HEK293 (cell line): ENCODE measurements around the gene BRAT1.

Experiments
- CTCF ChIA-PET: fragments of 350-600 bp; formaldehyde crosslinking; extraction: SDS; loops from one replicate; lab custom pipeline; 2021; ENCODE audit warnings: antibody characterized with exemption; lab: Yijun Ruan, JAX
- POLR2A ChIA-PET: fragments of 300-600 bp; formaldehyde crosslinking; extraction: SDS; loops from one replicate; lab custom pipeline; 2020; ENCODE audit warnings: antibody characterized with exemption, inconsistent platforms; lab: Yijun Ruan, JAX
- H3K27ac ChIP-seq: fragments of 200-500 bp; sonication (Bioruptor generic); 2 replicates; pipeline ENCODE4 v1.5.1; 2014; ENCODE audit warnings: low read depth, low read length, control low read depth, inconsistent platforms; ENCODE audit errors: extremely low read depth
- H3K36me3 ChIP-seq, 2 experiments: fragments of 200-500 bp in 1 of 2; sonication (Bioruptor generic) in 1 of 2; 1 replicate in 1 of 2; 2 replicates in 1 of 2; pipeline ENCODE4 v1.5.1; 2014 to 2017; ENCODE audit warnings: inconsistent platforms in 2 of 2, low read length in 2 of 2; ENCODE audit not compliant: control insufficient read depth in 2 of 2, insufficient read depth in 1 of 2
- H3K4me1 ChIP-seq: fragments of 200-500 bp; sonication (Bioruptor generic); 2 replicates; pipeline ENCODE4 v1.5.1; 2014; ENCODE audit warnings: mild to moderate bottlenecking, low read length, inconsistent platforms; ENCODE audit not compliant: control insufficient read depth, insufficient read depth
- H3K4me3 ChIP-seq: 2 replicates; pipeline ENCODE4 v1.5.1; 2011; ENCODE audit warnings: low read depth, mild to moderate bottlenecking, control low read depth, low read length, moderate library complexity
- H3K9me3 ChIP-seq: fragments of 200-500 bp; sonication (Bioruptor generic); 2 replicates; pipeline ENCODE4 v1.5.1; 2014; ENCODE audit warnings: low read depth, low read length, inconsistent platforms; ENCODE audit not compliant: control insufficient read depth, insufficient read depth
- FEZF1 ChIP-seq: fragments of 450-650 bp; formaldehyde crosslinking; IDR thresholded peaks from 2 replicates; pipeline ENCODE4 v1.5.1; 2016; ENCODE audit warnings: missing biosample characterization, missing genetic modification characterization
- KLF7 ChIP-seq: fragments of 450-650 bp; formaldehyde crosslinking; IDR thresholded peaks from 2 replicates; pipeline ENCODE4 v1.5.1; 2016; ENCODE audit warnings: missing biosample characterization, missing genetic modification characterization, borderline replicate concordance
- KLF9 ChIP-seq: fragments of 450-650 bp; formaldehyde crosslinking; IDR thresholded peaks from 2 replicates; pipeline ENCODE4 v1.5.1; 2016; ENCODE audit warnings: missing biosample characterization, missing genetic modification characterization, low read depth
- PBX3 ChIP-seq: sonication (generic); formaldehyde crosslinking; IDR thresholded peaks from 2 replicates; pipeline ENCODE4 v1.8.1; 2022; ENCODE audit warnings: mild to moderate bottlenecking, moderate library complexity, missing genetic modification reagents
- SP3 ChIP-seq: fragments of 450-650 bp; formaldehyde crosslinking; IDR thresholded peaks from 2 replicates; pipeline ENCODE4 v1.5.1; 2016; ENCODE audit warnings: missing biosample characterization, missing genetic modification characterization
- SP7 ChIP-seq: fragments of 450-650 bp; formaldehyde crosslinking; IDR thresholded peaks from 2 replicates; pipeline ENCODE4 v1.5.1; 2016; ENCODE audit warnings: missing biosample characterization, missing genetic modification characterization
- WT1 ChIP-seq: fragments of 450-650 bp; formaldehyde crosslinking; IDR thresholded peaks from 2 replicates; pipeline ENCODE4 v1.5.1; 2016; ENCODE audit warnings: missing biosample characterization, missing genetic modification characterization
- ZBTB17 ChIP-seq: fragments of 450-650 bp; formaldehyde crosslinking; IDR thresholded peaks from 2 replicates; pipeline ENCODE4 v1.5.1; 2016; ENCODE audit warnings: missing biosample characterization, missing genetic modification characterization
- ZBTB26 ChIP-seq: fragments of 450-650 bp; formaldehyde crosslinking; optimal IDR thresholded peaks from 2 replicates; pipeline ENCODE3; 2016; ENCODE audit warnings: missing biosample characterization, mild to moderate bottlenecking, missing genetic modification characterization
- ZBTB6 ChIP-seq: fragments of 450-650 bp; formaldehyde crosslinking; IDR thresholded peaks from 2 replicates; pipeline ENCODE4 v1.5.1; 2017; ENCODE audit warnings: missing biosample characterization, missing genetic modification characterization
- ZBTB8A ChIP-seq: fragments of 450-650 bp; formaldehyde crosslinking; IDR thresholded peaks from 2 replicates; pipeline ENCODE4 v1.5.1; 2016; ENCODE audit warnings: missing biosample characterization, missing genetic modification characterization
- ZFP69B ChIP-seq: fragments of 450-650 bp; formaldehyde crosslinking; IDR thresholded peaks from 2 replicates; pipeline ENCODE4 v1.5.1; 2016; ENCODE audit warnings: missing biosample characterization, missing genetic modification characterization
- ZNF140 ChIP-seq: fragments of 450-650 bp; formaldehyde crosslinking; IDR thresholded peaks from 2 replicates; pipeline ENCODE4 v1.5.1; 2016; ENCODE audit warnings: missing biosample characterization, missing genetic modification characterization
- ZNF24 ChIP-seq: fragments of 450-650 bp; formaldehyde crosslinking; IDR thresholded peaks from 2 replicates; pipeline ENCODE4 v1.5.1; 2016; ENCODE audit warnings: missing biosample characterization, missing genetic modification characterization
- ZNF302 ChIP-seq: fragments of 450-650 bp; formaldehyde crosslinking; IDR thresholded peaks from 2 replicates; pipeline ENCODE4 v1.5.1; 2016; ENCODE audit warnings: missing biosample characterization, missing genetic modification characterization, low read depth
- ZNF324 ChIP-seq: fragments of 450-650 bp; formaldehyde crosslinking; IDR thresholded peaks from 2 replicates; pipeline ENCODE4 v1.5.1; 2016; ENCODE audit warnings: missing biosample characterization, missing genetic modification characterization
- ZNF366 ChIP-seq: fragments of 450-650 bp; formaldehyde crosslinking; conservative IDR thresholded peaks from 2 replicates; pipeline ENCODE4 v1.5.1; 2016; ENCODE audit warnings: missing biosample characterization, missing genetic modification characterization
- ZNF398 ChIP-seq: fragments of 450-650 bp; formaldehyde crosslinking; IDR thresholded peaks from 2 replicates; pipeline ENCODE4 v1.5.1; 2017; ENCODE audit warnings: missing biosample characterization, missing genetic modification characterization
- ZNF449 ChIP-seq: fragments of 450-650 bp; formaldehyde crosslinking; IDR thresholded peaks from 2 replicates; pipeline ENCODE4 v1.5.1; 2017; ENCODE audit warnings: missing biosample characterization, mild to moderate bottlenecking, missing genetic modification characterization, moderate library complexity
- ZNF501 ChIP-seq: fragments of 450-650 bp; formaldehyde crosslinking; IDR thresholded peaks from 2 replicates; pipeline ENCODE4 v1.5.1; 2016; ENCODE audit warnings: missing biosample characterization, missing genetic modification characterization
- ZNF529 ChIP-seq: fragments of 450-650 bp; formaldehyde crosslinking; IDR thresholded peaks from 2 replicates; pipeline ENCODE4 v1.5.1; 2017; ENCODE audit warnings: missing genetic modification characterization, missing biosample characterization; ENCODE audit not compliant: insufficient replicate concordance
- ZNF530 ChIP-seq: fragments of 450-650 bp; formaldehyde crosslinking; IDR thresholded peaks from 2 replicates; pipeline ENCODE4 v1.5.1; 2016; ENCODE audit warnings: low read depth, missing biosample characterization, missing genetic modification characterization
- ZNF677 ChIP-seq: fragments of 450-650 bp; IDR thresholded peaks from 2 replicates; pipeline ENCODE4 v1.5.0; 2018; ENCODE audit warnings: missing biosample characterization, mild to moderate bottlenecking, missing genetic modification characterization, moderate library complexity
- TF ChIP-seq, protein P1 (sequence below): fragments of 450-650 bp; formaldehyde crosslinking; IDR thresholded peaks from 2 replicates; pipeline ENCODE4 v1.5.1; 2016; ENCODE audit warnings: missing biosample characterization, missing genetic modification characterization
- TF ChIP-seq, protein P2 (sequence below): fragments of 450-650 bp; formaldehyde crosslinking; IDR thresholded peaks from 2 replicates; pipeline ENCODE4 v1.5.1; 2016; ENCODE audit warnings: missing biosample characterization, missing genetic modification characterization

Gene BRAT1

GRCh38 chr7:2558629-2559282 is 3.4 kb upstream of the BRAT1 start, which contains the start of gene IQCE:
IQCE (plus strand) TSS chr7:2558979; CDS start chr7:2559182, 203 bp downstream.
- Histone ChIP-seq H3K4me1 (no peaks in the 10 kb centered on the region), H3K27ac (peak within 1 kb of the TSS; percentile 76; the same call in 1 of the 2 replicates), H3K36me3 (peaks cover 0 to 7% of the 10 kb centered on the region in 2 experiments; a peak in 1 of 3 replicates), H3K9me3 (no peaks in the 10 kb centered on the region), H3K4me3 (peak within 1 kb of the TSS; percentile 71)
- ChIA-PET CTCF (interaction anchor here (0.6 kb wide), 1 partner anchor 87 kb away, joined by 3 read pairs; no protein-coding TSS in a partner anchor), POLR2A (no interaction called here)
- TF ChIP-seq ZBTB6 (tag by site-specific recombination) (no peak), ZNF398 (tag by site-specific recombination) (peak; percentile 59), ZBTB26 (tag by site-specific recombination) (peak; percentile 69), ZNF529 (tag by site-specific recombination) (no peak), KLF9 (tag by site-specific recombination) (no peak), ZNF677 (0 out of 2 replicates have a peak, but pooled peaks have one; percentile 4), SP3 (tag by site-specific recombination) (peak; percentile 33; the same call in 1 of the 2 replicates), ZNF324 (tag by site-specific recombination) (no peak), SP7 (peak; percentile 53; the same call in 1 of the 2 replicates), ZNF140 (tag by site-specific recombination) (no peak), ZBTB8A (tag by site-specific recombination) (peak; percentile 27), PBX3 (CRISPR knock-in tag) (no peak), ZNF449 (tag by site-specific recombination) (no peak), ZNF530 (tag by site-specific recombination) (no peak), ZBTB17 (tag by site-specific recombination) (peak; percentile 87), ZFP69B (no peak), ZNF302 (tag by site-specific recombination) (no peak), WT1 (peak; percentile 60; the same call in 1 of the 2 replicates), FEZF1 (tag by site-specific recombination) (no peak), ZNF366 (tag by site-specific recombination) (no peak), KLF7 (tag by site-specific recombination) (no peak), ZNF501 (tag by site-specific recombination) (0 out of 2 replicates have a peak, but pooled peaks have one; percentile 41), ZNF24 (tag by site-specific recombination) (no peak)
- TF ChIP-seq, protein P1, sequence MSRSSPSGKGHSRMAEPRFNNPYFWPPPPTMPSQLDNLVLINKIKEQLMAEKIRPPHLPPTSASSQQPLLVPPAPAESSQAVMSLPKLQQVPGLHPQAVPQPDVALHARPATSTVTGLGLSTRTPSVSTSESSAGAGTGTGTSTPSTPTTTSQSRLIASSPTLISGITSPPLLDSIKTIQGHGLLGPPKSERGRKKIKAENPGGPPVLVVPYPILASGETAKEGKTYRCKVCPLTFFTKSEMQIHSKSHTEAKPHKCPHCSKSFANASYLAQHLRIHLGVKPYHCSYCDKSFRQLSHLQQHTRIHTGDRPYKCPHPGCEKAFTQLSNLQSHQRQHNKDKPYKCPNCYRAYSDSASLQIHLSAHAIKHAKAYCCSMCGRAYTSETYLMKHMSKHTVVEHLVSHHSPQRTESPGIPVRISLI: peak; percentile 66; the same call in 1 of the 2 replicates
- TF ChIP-seq, protein P2, sequence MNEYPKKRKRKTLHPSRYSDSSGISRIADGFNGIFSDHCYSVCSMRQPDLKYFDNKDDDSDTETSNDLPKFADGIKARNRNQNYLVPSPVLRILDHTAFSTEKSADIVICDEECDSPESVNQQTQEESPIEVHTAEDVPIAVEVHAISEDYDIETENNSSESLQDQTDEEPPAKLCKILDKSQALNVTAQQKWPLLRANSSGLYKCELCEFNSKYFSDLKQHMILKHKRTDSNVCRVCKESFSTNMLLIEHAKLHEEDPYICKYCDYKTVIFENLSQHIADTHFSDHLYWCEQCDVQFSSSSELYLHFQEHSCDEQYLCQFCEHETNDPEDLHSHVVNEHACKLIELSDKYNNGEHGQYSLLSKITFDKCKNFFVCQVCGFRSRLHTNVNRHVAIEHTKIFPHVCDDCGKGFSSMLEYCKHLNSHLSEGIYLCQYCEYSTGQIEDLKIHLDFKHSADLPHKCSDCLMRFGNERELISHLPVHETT (tag by site-specific recombination): no peak
